ENCODE results near the gene PDCD7. TPM values are rescaled to one million over a fixed set of nuclear protein-coding genes. Genes with fewer than 3 reads are reported as not detected.

PDCD7 gene
- total RNA-seq, 1 experiment from 2014 or later, result 31.6 TPM

- RAD21 ChIA-PET (ENCODE audit: low non-redundant PET in 1 of 2, low total read pairs in 2 of 2, uncharacterized antibody in 2 of 2, unreplicated experiment in 2 of 2), result no interaction called here
- peaks cover 7% of the 10 kb centered on the region; the same call in 1 of the 2 replicates for H3K27me3 ChIP-seq (ENCODE audit: insufficient read depth, low read length)
- H3K4me1 ChIP-seq (ENCODE audit: control insufficient read depth in 1 of 2, insufficient read depth in 2 of 2, low read length in 2 of 2), result peaks cover 0 to 5% of the 10 kb centered on the region in 2 experiments; a peak in 2 of 4 replicates
These were observed 48.3 kb downstream of the PDCD7 start for GRCh38 chr15:65085207-65085753.

DNA sequence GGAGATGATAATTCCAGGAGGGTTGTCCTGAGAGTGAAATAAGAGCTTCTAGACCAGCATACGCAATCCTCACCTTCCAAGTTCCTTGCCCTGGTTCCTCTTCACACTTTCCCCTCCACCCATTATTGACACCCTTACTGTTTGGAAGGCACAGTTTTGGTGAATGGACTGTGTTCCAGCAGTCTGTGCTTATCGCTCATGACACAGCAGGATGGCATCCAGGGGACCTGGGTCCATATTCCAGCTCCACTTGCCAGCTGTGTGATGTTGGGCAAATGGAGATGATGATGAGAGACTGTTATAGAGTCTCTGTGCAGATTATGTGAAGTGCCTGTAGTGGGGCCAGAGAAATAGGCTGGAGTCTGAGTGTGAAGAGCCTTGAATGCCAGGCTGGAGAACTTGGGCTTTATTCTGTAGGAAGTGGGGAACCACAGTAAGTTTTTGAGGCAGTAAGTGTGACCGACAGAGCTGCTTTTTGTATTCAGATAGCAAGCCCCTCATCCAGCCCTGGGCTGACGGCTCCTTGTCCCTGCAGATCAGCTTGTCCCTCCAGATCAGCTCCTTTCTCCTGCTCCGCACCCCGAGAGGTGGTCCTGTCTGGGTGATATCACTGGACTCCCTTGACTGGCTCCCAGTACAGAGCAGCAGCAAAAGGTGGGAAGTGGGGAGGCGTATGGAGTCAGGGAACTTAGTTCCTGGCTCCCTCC is 49.0 kb downstream of the PDCD7 start:
- H3K9ac ChIP-seq (ENCODE audit: low read length), result no peak overlapping the region
- intact Hi-C loops (cut with micrococcal nuclease), result no loop called here
- ChIA-PET POLR2A (no interaction called here), CTCF (interaction anchor here (1.2 kb wide), 1 partner anchor 51 kb away, joined by 3 read pairs; no protein-coding TSS in a partner anchor), RAD21 (ENCODE audit: low non-redundant PET in 1 of 2, low total read pairs in 2 of 2, uncharacterized antibody in 2 of 2, unreplicated experiment in 2 of 2) (no interaction called here)
- H3K9me2 ChIP-seq (ENCODE audit: insufficient read depth), result no peaks in the 10 kb centered on the region
- H3K36me3 ChIP-seq (ENCODE audit: control insufficient read depth in 1 of 2, insufficient read depth in 2 of 2, low read length in 2 of 2), result no peaks in the 10 kb centered on the region
- ATAC-seq, result no peak
- H4K20me1 ChIP-seq (ENCODE audit: insufficient read depth), result no peaks in the 10 kb centered on the region
- BruUV-seq (replicated peaks), result no TSS peak
- no peak for DNase-seq (ENCODE audit: low read depth, low spot score)
- TF ChIP-seq JUND (IDR thresholded peaks at IDR 0.05) (no peak), ELF1 (IDR thresholded peaks at IDR 0.05; ENCODE audit: borderline replicate concordance, low read depth) (no peak), SP1 (IDR thresholded peaks at IDR 0.05; ENCODE audit: low read depth) (no peak), SRF (IDR thresholded peaks at IDR 0.05; ENCODE audit: low read depth) (no peak), POLR2A (IDR thresholded peaks at IDR 0.05; ENCODE audit: borderline replicate concordance, extremely low read depth, insufficient read depth, insufficient read length) (no peak), SIN3A (IDR thresholded peaks at IDR 0.05; ENCODE audit: low read depth) (no peak), YY1 (IDR thresholded peaks at IDR 0.05; ENCODE audit: extremely low read depth, insufficient replicate concordance, low read depth, low read length) (no peak), CBX3 (IDR thresholded peaks at IDR 0.05; ENCODE audit: low read depth) (no peak), CEBPB (IDR thresholded peaks at IDR 0.05; ENCODE audit: low read depth) (no peak), RAD21 (IDR thresholded peaks at IDR 0.05; ENCODE audit: low read depth) (no peak)
- peaks cover 0 to 5% of the 10 kb centered on the region in 2 experiments; a peak in 2 of 4 replicates for H3K4me1 ChIP-seq (ENCODE audit: control insufficient read depth in 1 of 2, insufficient read depth in 2 of 2, low read length in 2 of 2)
- no peak overlapping the region for H3K4me3 ChIP-seq (replicated peaks in 1 of 2; ENCODE audit: low read depth in 1 of 2, low read length in 2 of 2)
- H2AFZ ChIP-seq (ENCODE audit: low read depth, low read length, poor library complexity, severe bottlenecking), result no peak overlapping the region
- H3K27ac ChIP-seq (ENCODE audit: low read depth, low read length), result no peak overlapping the region
- H3K9me3 ChIP-seq (ENCODE audit: control insufficient read depth in 1 of 2, insufficient read depth in 1 of 2, low read depth in 1 of 2, low read length in 2 of 2), result no peaks in the 10 kb centered on the region
- H3K27me3 ChIP-seq (ENCODE audit: insufficient read depth, low read length), result peaks cover 7% of the 10 kb centered on the region; the same call in 1 of the 2 replicates
- H3K4me2 ChIP-seq (ENCODE audit: low read length), result no peak overlapping the region
- no peaks in the 10 kb centered on the region for H3K79me2 ChIP-seq (ENCODE audit: insufficient read depth, low read length)

More at GRCh38 chr15:65085207-65085753, 48.3 kb downstream of the PDCD7 start:
- no peaks in the 10 kb centered on the region for H3K36me3 ChIP-seq (ENCODE audit: control insufficient read depth in 1 of 2, insufficient read depth in 2 of 2, low read length in 2 of 2)
- no peak overlapping the region for H3K9ac ChIP-seq (ENCODE audit: low read length)
- CTCF ChIA-PET, result interaction anchor here (1.2 to 1.9 kb wide), 2 partner anchors 11 to 51 kb away, joined by 3 to 6 read pairs; no protein-coding TSS in a partner anchor
- intact Hi-C loops (cut with micrococcal nuclease), result no loop called here
- no peak overlapping the region for H2AFZ ChIP-seq (ENCODE audit: low read depth, low read length, poor library complexity, severe bottlenecking)
- no peak for DNase-seq (ENCODE audit: low read depth, low spot score)
- POLR2A ChIA-PET, result no interaction called here
- H3K9me3 ChIP-seq (ENCODE audit: control insufficient read depth in 1 of 2, insufficient read depth in 1 of 2, low read depth in 1 of 2, low read length in 2 of 2), result no peaks in the 10 kb centered on the region
- no peak overlapping the region for H3K27ac ChIP-seq (ENCODE audit: low read depth, low read length)
- H3K4me2 ChIP-seq (ENCODE audit: low read length), result no peak overlapping the region
- no peak for TF ChIP-seq CEBPB (IDR thresholded peaks at IDR 0.05; ENCODE audit: low read depth)
- no peak for TF ChIP-seq ZNF274 (IDR thresholded peaks at IDR 0.05; ENCODE audit: low read depth, low read length)
- TF ChIP-seq ELF1 (IDR thresholded peaks at IDR 0.05; ENCODE audit: borderline replicate concordance, low read depth), result no peak
- no peak for TF ChIP-seq SRF (IDR thresholded peaks at IDR 0.05; ENCODE audit: low read depth)
- H3K9me2 ChIP-seq (ENCODE audit: insufficient read depth), result no peaks in the 10 kb centered on the region
- no peak for ATAC-seq
- H3K79me2 ChIP-seq (ENCODE audit: insufficient read depth, low read length), result no peaks in the 10 kb centered on the region
- no TSS peak for BruUV-seq (replicated peaks)
- H4K20me1 ChIP-seq (ENCODE audit: insufficient read depth), result no peaks in the 10 kb centered on the region
- H3K4me3 ChIP-seq (replicated peaks in 1 of 2; ENCODE audit: low read depth in 1 of 2, low read length in 2 of 2), result no peak overlapping the region
